ENCODE results near the gene SASH3. TPM values are rescaled to one million over a fixed set of nuclear protein-coding genes. Genes with fewer than 3 reads are reported as not detected.

The SASH3 gene
- total RNA-seq, 4 donors from 2014 or later: 7.3 to 76.3 (median 18.0) TPM

DNA sequence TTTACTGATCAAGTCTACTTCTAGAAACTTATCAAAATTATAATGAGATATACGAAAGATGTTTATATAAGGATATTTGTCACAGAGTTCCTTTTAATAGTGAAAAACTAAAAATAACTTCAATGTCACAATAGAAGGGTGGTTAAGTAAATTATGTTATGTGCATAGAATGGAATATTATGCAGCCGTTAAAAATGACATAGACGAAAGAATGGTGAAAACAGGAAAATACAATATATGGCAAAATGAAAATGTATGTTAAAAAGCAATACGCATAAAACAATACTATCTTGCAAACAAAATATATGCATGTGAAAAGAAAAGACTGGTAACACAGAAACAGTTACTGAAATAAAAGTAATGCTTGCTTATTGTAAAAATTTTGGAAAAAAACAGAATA lies 44.9 kb downstream of the SASH3 start:
- TF ChIP-seq, protein P1, sequence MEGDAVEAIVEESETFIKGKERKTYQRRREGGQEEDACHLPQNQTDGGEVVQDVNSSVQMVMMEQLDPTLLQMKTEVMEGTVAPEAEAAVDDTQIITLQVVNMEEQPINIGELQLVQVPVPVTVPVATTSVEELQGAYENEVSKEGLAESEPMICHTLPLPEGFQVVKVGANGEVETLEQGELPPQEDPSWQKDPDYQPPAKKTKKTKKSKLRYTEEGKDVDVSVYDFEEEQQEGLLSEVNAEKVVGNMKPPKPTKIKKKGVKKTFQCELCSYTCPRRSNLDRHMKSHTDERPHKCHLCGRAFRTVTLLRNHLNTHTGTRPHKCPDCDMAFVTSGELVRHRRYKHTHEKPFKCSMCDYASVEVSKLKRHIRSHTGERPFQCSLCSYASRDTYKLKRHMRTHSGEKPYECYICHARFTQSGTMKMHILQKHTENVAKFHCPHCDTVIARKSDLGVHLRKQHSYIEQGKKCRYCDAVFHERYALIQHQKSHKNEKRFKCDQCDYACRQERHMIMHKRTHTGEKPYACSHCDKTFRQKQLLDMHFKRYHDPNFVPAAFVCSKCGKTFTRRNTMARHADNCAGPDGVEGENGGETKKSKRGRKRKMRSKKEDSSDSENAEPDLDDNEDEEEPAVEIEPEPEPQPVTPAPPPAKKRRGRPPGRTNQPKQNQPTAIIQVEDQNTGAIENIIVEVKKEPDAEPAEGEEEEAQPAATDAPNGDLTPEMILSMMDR (IDR thresholded peaks at IDR 0.05; ENCODE audit: low read depth): no peak

DNA sequence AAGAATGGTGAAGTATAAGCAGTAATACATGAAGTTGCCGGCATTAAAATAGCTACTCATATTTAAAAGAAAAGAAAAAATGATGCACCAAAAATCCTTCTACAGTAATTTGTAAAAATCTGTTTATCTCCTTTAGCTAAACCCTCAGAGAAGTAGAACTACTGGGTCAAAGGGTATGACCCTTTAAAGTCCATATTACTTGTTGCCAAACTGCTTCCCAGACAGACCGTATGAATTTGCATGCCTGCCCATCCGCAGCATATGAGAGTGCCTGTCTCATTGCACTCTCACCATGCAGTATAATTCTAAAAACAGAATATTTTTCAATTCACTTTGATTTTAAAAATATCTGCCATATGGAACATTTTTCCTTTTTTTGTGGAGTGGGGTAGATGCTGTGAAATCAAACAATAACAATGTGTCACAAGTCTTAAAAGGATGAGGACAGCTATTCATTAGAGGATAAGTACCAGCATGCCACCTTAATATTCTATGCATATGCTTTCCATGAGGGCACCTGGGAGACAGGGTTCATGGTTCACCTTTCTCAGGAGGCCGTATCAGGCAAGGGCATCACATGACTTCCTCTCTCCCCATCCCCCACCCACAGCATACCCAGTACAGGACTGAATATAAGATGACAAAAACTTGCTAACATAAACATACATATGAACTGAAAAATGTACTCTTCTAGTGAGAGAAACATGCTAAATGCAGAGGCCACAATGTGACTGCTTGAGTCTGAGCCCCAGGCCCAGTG lies 46.2 kb downstream of the SASH3 start:
- TF ChIP-seq, protein P1 (IDR thresholded peaks at IDR 0.05; ENCODE audit: low read depth): no peak

DNA sequence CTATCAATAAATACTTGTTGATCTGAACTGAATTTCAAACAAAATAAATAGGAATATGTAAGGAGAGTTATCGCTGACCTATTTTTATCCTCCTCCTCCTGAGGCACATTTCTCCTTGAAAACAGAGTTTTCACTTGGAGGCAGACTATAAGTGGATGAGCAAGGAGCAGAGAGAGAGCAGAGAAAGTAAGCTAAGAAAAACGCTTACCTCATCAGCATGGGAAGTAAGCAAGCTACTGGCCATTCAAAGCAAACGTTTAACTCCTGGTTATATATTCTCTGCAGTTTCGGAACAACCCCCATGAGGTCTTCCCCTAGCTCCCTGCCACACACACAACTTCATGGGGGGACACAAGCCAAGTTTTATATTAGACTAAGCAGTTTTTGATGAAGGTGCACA lies 50.7 kb downstream of the SASH3 start:
- TF ChIP-seq, protein P1 (IDR thresholded peaks at IDR 0.05; ENCODE audit: low read depth): no peak

DNA sequence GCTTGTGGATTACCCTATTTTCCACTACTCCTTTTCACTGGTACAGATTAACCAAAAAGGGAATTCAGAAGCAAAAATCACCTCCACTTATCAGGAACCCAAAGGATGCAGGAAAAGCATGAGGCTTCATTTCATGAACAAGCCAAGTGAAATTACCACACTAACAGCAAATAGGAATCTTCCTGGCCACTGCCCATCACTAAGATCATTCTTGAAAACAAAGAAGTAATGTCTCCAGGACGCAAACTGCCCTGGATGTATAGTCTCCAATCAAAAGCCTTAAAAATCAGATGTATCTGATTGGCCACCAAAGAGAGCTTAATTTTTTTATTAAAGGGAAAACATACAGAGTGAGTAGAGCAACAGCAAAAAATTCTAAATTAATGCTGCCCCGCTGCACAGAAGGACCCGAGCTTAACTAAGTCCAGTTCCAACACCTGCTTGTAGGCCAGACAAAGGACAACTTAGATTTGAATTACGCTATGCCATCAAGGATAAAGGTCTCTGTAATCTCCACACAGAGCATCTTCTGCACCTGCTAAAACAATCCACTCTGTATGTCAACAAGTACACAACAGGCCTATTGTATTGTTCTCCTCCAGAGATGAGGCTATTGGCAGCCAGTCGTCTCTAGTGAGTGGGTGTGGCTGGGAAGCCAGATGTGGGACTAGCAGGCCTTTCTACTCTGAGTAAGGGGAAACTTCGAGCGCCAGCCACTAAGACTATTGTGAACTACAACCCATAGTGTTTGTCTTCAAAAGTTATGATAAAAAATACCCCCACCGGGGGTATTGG lies 51.5 kb downstream of the SASH3 start:
- TF ChIP-seq, protein P1 (IDR thresholded peaks at IDR 0.05; ENCODE audit: low read depth): no peak

DNA sequence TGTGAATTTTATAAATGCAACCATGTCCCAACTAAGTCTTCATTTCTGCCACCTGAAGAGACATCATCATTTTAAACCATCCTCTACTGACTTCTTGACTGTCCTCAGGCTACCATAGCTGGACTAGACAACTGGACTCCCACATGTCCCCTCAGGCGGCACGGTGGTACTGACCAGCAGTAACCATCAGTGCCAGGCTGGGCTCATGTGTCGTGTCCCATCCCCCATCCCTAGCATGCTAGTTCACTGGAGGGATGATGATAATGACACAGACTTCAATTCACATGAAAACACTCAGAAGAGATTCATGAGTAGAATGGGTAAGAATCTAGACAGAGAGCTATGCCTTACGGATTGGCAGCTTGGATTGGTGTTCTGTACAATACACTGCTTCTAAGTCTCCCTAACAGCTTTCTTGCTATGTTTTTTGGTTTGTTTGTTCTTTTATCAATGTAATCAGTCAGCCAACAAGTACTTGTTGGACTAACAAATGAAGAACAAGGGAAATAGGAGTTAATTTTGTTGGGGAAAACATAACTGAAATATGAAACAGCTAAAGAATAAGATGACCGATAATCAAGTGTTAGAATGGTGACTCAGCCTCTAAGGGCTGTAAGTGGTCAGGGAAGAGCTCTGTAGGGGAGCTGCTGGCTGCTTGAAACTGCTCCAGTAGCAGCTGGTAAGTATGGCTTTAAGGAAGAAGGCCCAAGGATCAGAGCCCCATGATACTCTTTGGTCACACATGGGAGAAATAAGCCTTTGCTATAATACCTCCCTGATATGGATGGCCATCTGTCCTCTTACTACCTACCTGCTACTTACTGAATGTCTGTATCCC lies 53.6 kb downstream of the SASH3 start:
- TF ChIP-seq, protein P1 (IDR thresholded peaks at IDR 0.05; ENCODE audit: low read depth): no peak

DNA sequence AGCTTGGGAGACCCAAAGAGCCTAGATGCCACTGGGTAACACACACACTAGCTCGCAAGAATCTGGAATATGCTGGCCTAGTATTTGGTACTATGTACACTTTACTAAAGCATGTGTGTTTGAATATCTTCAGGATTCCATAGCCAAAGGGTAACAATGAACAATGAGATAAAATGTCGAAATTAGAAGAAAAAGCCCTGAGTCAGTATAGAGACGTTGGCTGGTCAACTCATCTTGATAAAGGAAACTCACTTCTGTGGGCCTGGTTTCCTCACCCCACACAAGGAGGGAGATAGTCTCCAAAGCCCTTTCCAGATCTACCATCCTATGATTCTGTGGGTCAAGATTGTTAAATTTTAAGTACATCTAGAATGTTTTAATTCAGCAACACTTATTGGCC lies 57.1 kb downstream of the SASH3 start:
- TF ChIP-seq, protein P1 (IDR thresholded peaks at IDR 0.05; ENCODE audit: low read depth): no peak
